GM04504 (cell line): ENCODE measurements around the gene AKR1A1.
"Not testable (repeated sequence)": the region's sequence is repeated elsewhere in the genome, so short reads cannot be mapped to it uniquely, and the experiment has no call there.

Experiments used
- DNase-seq: peaks from one replicate; pipeline ENCODE4 v3.0.0-alpha.2; 2012; ENCODE audit warnings: low read depth

The AKR1A1 gene

DNA sequence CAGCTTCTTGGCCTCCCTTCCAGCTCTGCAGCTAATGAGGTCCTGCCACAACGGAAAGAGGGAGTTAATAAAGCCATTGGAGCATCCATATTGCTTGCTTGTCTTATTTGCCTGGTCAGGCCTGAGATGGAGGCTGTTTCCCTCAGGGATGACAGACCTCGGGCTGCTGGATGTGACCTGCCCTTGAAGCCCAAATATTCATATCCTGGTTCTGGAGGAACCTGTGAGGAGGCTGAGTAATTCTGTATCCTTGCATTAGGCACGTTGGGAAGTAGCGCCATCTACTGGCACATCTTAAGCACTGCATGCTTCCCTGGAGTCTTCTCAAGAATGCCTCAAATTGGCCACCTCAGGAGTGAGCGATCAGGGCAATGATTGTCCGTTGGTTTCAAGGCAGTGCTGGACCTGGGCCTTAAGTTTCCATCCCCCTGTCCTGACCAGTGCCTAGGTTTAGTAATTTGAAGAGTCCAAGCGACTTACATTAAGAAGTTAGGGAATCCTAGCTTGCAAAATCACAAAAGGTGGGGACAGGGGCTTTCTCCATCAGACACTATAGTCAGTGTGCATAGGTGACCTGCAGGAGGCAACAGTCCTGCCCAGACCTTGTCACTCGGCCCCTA, 19.4 kb downstream of the AKR1A1 start:
- peak; percentile 54 for DNase-seq

DNA sequence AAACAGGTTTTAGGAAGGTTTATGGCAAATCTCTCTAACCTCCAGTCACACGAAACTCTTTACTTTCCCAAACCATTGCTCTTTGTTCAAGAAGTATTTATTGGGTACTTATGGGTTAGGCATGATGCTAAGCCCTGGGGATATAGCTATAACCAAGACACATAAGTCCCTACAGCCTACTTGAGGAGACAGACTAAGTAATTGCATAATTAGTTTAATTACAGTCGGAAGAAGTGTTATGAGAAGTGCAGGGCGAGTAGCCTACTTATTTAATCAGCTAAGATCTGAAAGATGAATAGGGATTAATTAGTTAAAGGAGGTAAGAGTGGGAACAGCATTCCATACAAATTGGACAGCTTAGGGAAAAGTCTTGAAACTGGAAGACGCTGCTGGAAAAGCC, 20.0 kb downstream of the AKR1A1 start:
- DNase-seq = no peak

DNA sequence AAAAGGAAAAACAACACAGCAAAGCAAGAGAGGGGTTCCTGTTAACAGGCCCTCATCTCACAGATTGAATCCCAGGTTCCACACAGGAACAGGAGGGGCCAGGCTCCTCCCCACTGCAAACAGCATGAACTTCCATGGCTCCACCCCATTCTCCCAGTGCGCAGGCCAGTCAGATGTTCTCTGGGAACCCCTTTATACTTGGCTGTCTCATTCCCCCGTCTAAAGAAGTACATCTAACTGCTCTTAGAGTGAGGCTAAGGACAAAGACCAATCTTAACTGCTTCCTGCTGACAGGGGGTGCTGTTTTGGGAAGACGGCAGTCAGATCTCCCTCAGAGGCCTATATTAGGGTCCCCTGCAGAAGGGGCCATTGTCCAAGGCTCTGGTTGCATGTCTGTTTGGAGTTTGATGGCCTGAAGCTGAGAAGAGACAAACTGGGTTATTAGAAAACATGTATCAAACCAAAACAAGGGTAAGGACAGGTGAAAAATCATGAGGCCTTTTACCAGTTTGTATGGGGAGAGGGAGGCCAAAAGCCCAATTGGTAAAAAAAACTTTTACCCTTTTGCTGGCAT, 22.7 kb downstream of the AKR1A1 start:
- DNase-seq = no peak

DNA sequence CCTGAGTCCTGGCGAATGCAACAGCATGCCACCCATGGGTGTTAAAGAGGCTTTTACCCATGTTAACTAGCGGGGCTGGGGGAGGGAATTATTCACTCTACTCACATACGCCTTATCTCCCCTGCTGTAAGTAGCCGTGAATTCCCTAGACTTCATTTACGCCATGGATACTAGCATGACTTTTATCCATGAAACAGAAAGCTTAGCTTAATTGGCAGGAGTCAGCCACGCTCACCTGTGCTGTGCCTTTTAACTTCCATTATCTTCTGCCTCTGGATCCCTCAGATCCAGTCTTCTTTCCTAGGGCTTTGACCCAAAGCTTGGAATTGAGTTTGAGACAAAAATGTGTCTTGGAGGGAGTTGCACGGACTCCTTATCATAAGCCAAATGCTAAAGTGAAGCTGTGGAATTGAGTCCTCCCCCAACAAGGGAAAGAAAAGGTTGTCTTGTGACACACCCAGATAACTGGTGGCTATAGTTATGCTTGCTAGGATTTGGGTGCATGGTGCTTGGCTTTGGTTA, 23.5 kb downstream of the AKR1A1 start:
- no peak for DNase-seq

GRCh38 chr1:45583264-45583665, 32.6 kb downstream of the AKR1A1 start:
- peak; percentile 93 for DNase-seq

DNA sequence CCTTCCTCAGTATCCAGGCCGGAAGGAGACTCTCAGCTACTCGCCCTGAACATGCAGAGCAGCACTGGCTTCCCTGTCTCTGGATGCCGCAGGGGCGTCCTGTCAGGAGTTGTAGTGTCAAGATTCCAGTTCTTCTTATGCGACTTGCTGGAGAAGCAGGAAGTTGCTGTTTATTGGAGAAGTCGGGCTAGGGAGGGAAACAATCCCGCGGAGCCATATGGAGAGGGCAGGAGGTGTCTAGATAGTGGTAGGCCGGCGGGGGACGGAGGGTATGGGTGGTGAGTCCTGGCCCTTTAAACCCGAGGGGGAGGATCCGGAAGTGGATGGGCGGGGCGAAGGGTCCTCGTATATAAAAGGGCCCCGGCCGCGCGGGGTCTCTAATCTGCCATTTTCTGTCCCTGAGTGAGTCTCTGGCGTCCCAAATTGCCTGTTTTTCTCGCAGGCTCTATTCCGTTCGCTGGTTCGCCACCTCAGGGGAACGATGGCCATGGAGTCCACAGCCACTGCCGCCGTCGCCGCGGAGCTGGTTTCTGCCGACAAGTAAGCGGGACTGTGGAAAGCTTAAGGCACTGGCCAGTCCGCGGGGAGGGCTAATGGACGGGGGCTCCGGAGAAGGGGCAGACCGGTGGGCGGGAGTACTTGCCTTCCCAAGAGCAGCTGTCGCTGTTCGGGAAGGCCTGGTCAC, 33.2 kb downstream of the AKR1A1 start, which contains the start of gene NASP:
TSS of gene NASP (plus strand) at position 376 of the 685 bp plus-strand sequence. CDS start at position 482, 106 bp downstream.
- DNase-seq = peak; percentile 55

DNA sequence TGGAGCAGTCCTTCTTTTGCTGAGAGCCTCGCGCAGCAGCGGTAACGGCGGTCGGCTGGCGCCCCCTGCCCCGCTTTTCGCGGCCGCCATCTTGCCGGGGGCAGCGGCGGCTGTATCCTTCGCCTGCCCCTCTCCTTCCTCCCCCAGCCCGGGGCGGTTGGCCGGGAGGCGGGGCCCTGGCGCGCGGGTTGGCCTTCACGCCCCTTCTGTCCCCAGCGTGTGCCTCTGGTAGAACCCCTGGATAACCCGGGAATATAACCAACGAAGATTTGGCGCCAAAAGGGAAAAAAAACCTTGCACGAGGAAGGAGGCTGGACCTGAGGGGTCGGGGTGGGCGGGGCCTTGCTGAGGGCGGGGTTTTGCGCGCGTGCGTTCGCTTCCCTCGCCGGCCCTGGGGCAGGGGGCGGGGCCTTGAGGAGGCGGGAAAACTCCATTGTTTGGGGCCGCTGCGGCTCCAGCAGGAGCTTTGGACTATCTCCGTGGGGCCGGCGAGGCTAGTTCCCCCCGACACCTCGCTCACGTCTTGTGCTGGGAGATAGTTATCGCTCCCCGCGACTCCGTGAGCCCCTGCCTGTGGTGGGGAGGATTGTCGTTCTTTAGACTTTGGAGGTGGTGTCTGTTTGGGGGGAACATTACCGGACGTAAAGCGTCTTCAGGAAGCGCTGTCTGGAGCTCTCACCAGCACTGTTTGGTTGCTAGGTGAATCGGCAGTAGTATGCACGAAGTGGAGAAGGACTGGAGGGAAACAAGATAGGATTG, 33.9 kb downstream of the AKR1A1 start:
- peak; percentile 61 for DNase-seq

DNA sequence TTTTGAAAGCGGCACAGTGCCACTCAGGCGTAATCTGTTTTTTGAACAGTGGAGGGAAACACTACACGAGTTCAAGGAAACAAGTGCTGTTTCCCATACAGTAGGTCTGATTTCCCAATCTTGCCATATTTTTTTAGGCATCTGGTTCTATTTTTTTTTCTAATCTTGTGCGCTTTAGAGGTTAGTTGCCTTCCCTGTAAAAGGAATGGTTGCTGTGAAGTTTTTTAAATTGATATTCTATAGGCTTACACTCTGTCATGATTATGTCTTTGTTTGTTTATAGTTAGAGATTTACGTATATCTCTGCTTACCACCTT, 34.4 kb downstream of the AKR1A1 start:
- no peak for DNase-seq

- DNase-seq = no peak
These were observed 35.0 kb downstream of the AKR1A1 start for GRCh38 chr1:45585496-45586075.

- DNase-seq = no peak
These were observed 36.1 kb downstream of the AKR1A1 start for GRCh38 chr1:45586769-45587168.

GRCh38 chr1:45589861-45590260, 39.2 kb downstream of the AKR1A1 start:
- no peak for DNase-seq

DNA sequence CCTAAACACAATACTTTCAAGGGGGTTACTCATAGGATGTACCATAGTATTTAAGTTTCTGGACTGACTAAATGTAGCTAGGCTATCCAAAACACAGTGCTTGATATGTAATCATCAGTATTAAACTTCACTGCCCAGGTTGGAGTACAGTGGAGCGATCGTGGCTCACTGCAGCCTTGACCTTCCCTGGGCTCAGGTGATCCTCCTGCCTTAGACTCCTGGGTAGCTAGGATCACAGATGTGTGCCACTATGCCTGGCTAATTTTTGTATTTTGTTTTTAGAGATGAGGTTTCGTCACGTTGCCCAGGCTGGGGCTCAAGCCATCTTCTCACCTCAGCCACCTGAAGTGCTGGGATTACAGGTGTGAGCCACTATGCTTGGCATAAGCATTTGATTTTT, 43.8 kb downstream of the AKR1A1 start:
- DNase-seq = no peak

- DNase-seq = not testable (repeated sequence)
These were observed 46.1 kb downstream of the AKR1A1 start for GRCh38 chr1:45596765-45597164.

DNA sequence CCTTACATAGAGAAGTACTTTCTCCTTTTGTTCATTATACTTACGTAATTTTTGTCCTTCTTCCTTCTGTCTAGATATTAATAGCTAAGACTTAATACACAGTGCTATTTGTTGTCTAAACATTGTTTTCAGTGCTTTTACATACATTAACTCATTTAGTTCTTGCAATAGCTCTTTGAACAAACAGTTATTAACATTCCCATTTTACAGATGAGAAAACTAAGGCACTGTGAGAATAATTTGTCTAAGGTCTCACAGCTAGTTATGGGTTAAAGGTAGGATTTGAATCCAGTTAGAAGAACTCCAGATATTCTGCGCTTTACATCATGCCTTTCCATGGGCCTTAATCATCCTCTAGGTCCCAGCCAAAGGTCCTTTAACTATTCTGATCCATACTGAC, 53.6 kb downstream of the AKR1A1 start:
- no peak for DNase-seq

DNA sequence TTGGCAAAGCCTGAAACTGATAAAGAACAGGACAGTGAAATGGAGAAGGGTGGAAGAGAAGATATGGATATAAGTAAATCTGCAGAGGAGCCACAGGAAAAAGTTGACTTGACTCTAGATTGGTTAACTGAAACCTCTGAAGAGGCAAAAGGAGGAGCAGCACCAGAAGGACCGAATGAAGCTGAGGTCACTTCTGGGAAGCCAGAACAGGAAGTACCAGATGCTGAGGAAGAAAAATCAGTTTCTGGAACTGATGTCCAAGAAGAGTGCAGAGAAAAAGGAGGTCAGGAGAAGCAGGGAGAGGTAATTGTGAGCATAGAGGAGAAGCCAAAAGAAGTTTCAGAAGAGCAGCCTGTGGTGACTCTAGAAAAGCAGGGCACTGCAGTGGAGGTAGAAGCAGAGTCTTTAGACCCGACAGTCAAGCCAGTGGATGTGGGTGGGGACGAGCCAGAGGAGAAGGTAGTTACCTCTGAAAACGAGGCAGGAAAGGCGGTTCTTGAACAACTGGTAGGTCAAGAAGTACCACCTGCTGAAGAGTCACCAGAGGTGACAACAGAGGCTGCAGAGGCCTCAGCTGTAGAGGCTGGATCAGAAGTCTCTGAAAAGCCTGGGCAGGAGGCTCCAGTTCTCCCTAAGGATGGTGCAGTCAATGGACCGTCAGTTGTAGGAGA, 56.9 kb downstream of the AKR1A1 start:
- DNase-seq = no peak

GRCh38 chr1:45608175-45609156, 57.8 kb downstream of the AKR1A1 start:
- DNase-seq = no peak

GRCh38 chr1:45610589-45611226, 60.1 kb downstream of the AKR1A1 start:
- DNase-seq = no peak

DNA sequence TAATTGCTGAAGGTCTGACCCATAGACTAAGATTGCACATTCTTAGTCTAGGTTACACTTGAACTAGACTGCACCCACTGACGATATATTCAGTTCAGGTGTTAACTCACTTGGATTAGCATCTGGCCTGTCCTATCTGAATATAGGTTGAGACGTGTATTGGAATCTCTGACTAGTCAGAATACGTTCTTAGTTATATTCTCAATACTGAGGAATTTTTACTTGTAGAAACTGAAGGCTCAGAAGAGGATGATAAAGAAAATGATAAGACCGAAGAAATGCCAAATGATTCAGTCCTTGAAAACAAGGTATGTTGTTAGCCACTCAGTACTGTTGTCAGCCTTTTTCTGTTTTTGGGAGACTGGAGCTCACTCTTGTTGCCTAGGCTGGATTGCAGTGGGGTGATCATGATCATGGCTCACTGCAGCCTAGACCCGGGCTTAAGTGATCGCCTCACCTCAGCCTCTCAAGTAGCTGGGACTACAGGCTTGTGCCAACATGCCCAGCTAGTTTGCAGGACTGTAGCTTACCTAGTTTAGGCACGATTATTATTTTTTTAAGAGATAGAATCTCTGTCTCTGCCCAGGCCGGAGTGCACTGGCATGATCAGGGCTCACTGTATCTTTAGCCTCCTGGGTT, 62.4 kb downstream of the AKR1A1 start:
- no peak for DNase-seq

GRCh38 chr1:45615885-45616284, 65.3 kb downstream of the AKR1A1 start:
- DNase-seq = no peak
